A549 (cell line): ENCODE measurements around the gene NUCB1. TPM values are rescaled to one million over a fixed set of nuclear protein-coding genes. Genes with fewer than 3 reads are reported as not detected.
A peak's percentile ranks its signal among the peaks of the same experiment; 100 is the strongest.

Experiments
- ATAC-seq, 2 experiments: fragments of 200-7000 bp in 1 of 2; fragments of >200 bp in 1 of 2; cut with Nextera tagmentation in 1 of 2; cut with Tn5 transposase in 1 of 2; 3 replicates each; pipeline versions ENCODE4 v1.8.0 to v1.9.1; 2018 to 2020; ENCODE audit warnings: mild to moderate bottlenecking in 1 of 2, moderate library complexity in 1 of 2
- CTCF ChIA-PET: fragments of 300-600 bp; sonication (Branson Sonifier 250); formaldehyde crosslinking; extraction: SDS; loops from one replicate; lab custom pipeline; 2021; ENCODE audit warnings: antibody characterized with exemption, inconsistent platforms; lab: Yijun Ruan, JAX
- POLR2A ChIA-PET: fragments of 350-600 bp; formaldehyde crosslinking; extraction: SDS; loops from one replicate; lab custom pipeline; 2021; ENCODE audit warnings: antibody characterized with exemption, inconsistent platforms; lab: Yijun Ruan, JAX
- DNase-seq, 2 experiments: peaks; one replicate each; pipeline versions ENCODE4 v3.0.0 to v3.0.0-alpha.2; 2011 to 2016; ENCODE audit warnings: low read depth in 1 of 2, low spot score in 1 of 2
- FAIRE-seq: peaks from 2 replicates; lab custom pipeline; 2011; peaks lifted over from hg19 to GRCh38; lab: Jason Lieb, UNC
- H3K27ac ChIP-seq, 2 experiments: fragments of >200 bp; sonication (Bioruptor Twin); formaldehyde crosslinking; 3 replicates each; pipeline ENCODE4 v1.5.1; 2016 to 2017
- H3K4me1 ChIP-seq: fragments of >200 bp; sonication (Bioruptor Twin); formaldehyde crosslinking; 3 replicates; pipeline ENCODE4 v1.6.1; 2016
- H3K4me2 ChIP-seq: fragments of >200 bp; sonication (Bioruptor Twin); formaldehyde crosslinking; 3 replicates; pipeline ENCODE4 v1.6.1; 2016
- H3K4me3 ChIP-seq: fragments of >200 bp; sonication (Bioruptor Twin); formaldehyde crosslinking; 3 replicates; pipeline ENCODE4 v1.5.1; 2016
- H3K9me3 ChIP-seq: fragments of >200 bp; sonication (Bioruptor Twin); formaldehyde crosslinking; 3 replicates; pipeline ENCODE4 v1.6.1; 2016
- CBX8 ChIP-seq: fragments of 200-600 bp; sonication (generic); IDR thresholded peaks from 2 replicates; pipeline ENCODE4 v1.6.1; 2016
- CEBPB ChIP-seq, 2 experiments: fragments of >200 bp in 1 of 2; sonication (Bioruptor Twin) in 1 of 2; formaldehyde crosslinking in 1 of 2; IDR thresholded peaks; 2 replicates each; pipeline ENCODE4 v1.6.1; 2012 to 2016
- CHD2 ChIP-seq: fragments of 150-350 bp; IDR thresholded peaks from 2 replicates; pipeline ENCODE4 v1.6.1; 2014; ENCODE audit warnings: low read length; ENCODE audit not compliant: partially characterized antibody
- CHD4 ChIP-seq: fragments of 200-600 bp; sonication (generic); IDR thresholded peaks from 2 replicates; pipeline ENCODE4 v1.6.1; 2016; ENCODE audit warnings: antibody characterized with exemption, mild to moderate bottlenecking, borderline replicate concordance
- EHF ChIP-seq: fragments of 250-450 bp; sonication (Bioruptor Pico); IDR thresholded peaks from 2 replicates; pipeline ENCODE4 v1.5.0; 2020; ENCODE audit warnings: mild to moderate bottlenecking
- EP300 ChIP-seq, 2 experiments: fragments of >200 bp; sonication (Bioruptor Twin); formaldehyde crosslinking; IDR thresholded peaks; 2 replicates in 1 of 2; 3 replicates in 1 of 2; pipeline ENCODE4 v1.6.1; 2016 to 2017
- FOSB ChIP-seq: fragments of 250-450 bp; sonication (Bioruptor Pico); IDR thresholded peaks from 2 replicates; pipeline ENCODE4 v1.5.0; 2020; ENCODE audit warnings: mild to moderate bottlenecking, moderate library complexity
- FOSL2 ChIP-seq, 2 experiments: fragments of 450-650 bp in 1 of 2; fragments of >200 bp in 1 of 2; sonication (Bioruptor Twin) in 1 of 2; formaldehyde crosslinking; IDR thresholded peaks; 2 replicates each; pipeline versions ENCODE4 v1.5.0 to v1.6.1; 2016 to 2020; ENCODE audit warnings: mild to moderate bottlenecking in 1 of 2, moderate library complexity in 1 of 2
- FOXS1 ChIP-seq: fragments of 250-450 bp; sonication (Bioruptor Pico); IDR thresholded peaks from 2 replicates; pipeline ENCODE4 v1.5.0; 2020; ENCODE audit warnings: mild to moderate bottlenecking, moderate library complexity
- GATA3 ChIP-seq: IDR thresholded peaks from 2 replicates; pipeline ENCODE4 v1.6.1; 2012; ENCODE audit warnings: borderline replicate concordance
- HOXA7 ChIP-seq: fragments of 250-450 bp; sonication (Bioruptor Pico); IDR thresholded peaks from 2 replicates; pipeline ENCODE4 v1.5.0; 2020; ENCODE audit warnings: mild to moderate bottlenecking, moderate library complexity
- JUN ChIP-seq, 2 experiments: fragments of >200 bp; sonication (Bioruptor Twin); formaldehyde crosslinking; IDR thresholded peaks; 2 replicates in 1 of 2; 3 replicates in 1 of 2; pipeline ENCODE4 v1.6.1; 2016 to 2017
- JUNB ChIP-seq: fragments of >200 bp; sonication (Bioruptor Twin); formaldehyde crosslinking; IDR thresholded peaks from 2 replicates; pipeline ENCODE4 v1.6.1; 2016
- MAFK ChIP-seq: fragments of 450-650 bp; IDR thresholded peaks from 2 replicates; pipeline ENCODE4 v1.6.1; 2014; ENCODE audit not compliant: partially characterized antibody
- MAZ ChIP-seq: fragments of 150-350 bp; IDR thresholded peaks from 2 replicates; pipeline ENCODE4 v1.6.1; 2014; ENCODE audit warnings: antibody characterized with exemption, low read depth, low read length, borderline replicate concordance
- MYC ChIP-seq: IDR thresholded peaks from 2 replicates; pipeline ENCODE4 v1.6.1; 2012; ENCODE audit warnings: mild to moderate bottlenecking, inconsistent platforms, low read length, improper control_type of control experiment, borderline replicate concordance
- NR3C1 ChIP-seq: fragments of >200 bp; sonication (Bioruptor Twin); formaldehyde crosslinking; IDR thresholded peaks from 3 replicates; pipeline ENCODE4 v1.6.1; 2017
- PHF8 ChIP-seq: fragments of 200-600 bp; sonication (generic); IDR thresholded peaks from 2 replicates; pipeline ENCODE4 v1.6.1; 2016; ENCODE audit warnings: low read depth, mild to moderate bottlenecking, antibody characterized with exemption, moderate library complexity, borderline replicate concordance
- POLR2AphosphoS2 ChIP-seq: conservative IDR thresholded peaks from 2 replicates; pipeline ENCODE4 v1.6.1; 2012; ENCODE audit warnings: low read length, improper control_type of control experiment, inconsistent platforms
- RAD21 ChIP-seq, 2 experiments: fragments of >200 bp in 1 of 2; sonication (Bioruptor Twin) in 1 of 2; formaldehyde crosslinking in 1 of 2; IDR thresholded peaks in 1 of 2; conservative IDR thresholded peaks in 1 of 2; 2 replicates in 1 of 2; 3 replicates in 1 of 2; pipeline ENCODE4 v1.6.1; 2012 to 2018; ENCODE audit warnings: inconsistent platforms in 1 of 2
- RARB ChIP-seq: fragments of 250-450 bp; sonication (Bioruptor Pico); IDR thresholded peaks from 2 replicates; pipeline ENCODE4 v1.8.0; 2021; ENCODE audit warnings: mild to moderate bottlenecking, moderate library complexity
- RCOR1 ChIP-seq: fragments of 150-350 bp; IDR thresholded peaks from 2 replicates; pipeline ENCODE4 v1.6.1; 2014; ENCODE audit warnings: antibody characterized with exemption, low read length, low read depth
- TFCP2L1 ChIP-seq: fragments of 250-450 bp; sonication (Bioruptor Pico); IDR thresholded peaks from 2 replicates; pipeline ENCODE4 v1.5.0; 2021; ENCODE audit warnings: mild to moderate bottlenecking
- ZNF302 ChIP-seq: fragments of 250-450 bp; sonication (Bioruptor Pico); IDR thresholded peaks from 2 replicates; pipeline ENCODE4 v1.9.0; 2021; ENCODE audit warnings: inconsistent platforms, mild to moderate bottlenecking, moderate library complexity
- WGBS: methylation state at CpG from one replicate; pipeline ENCODE4 v1.1.6; 2017; ENCODE audit errors: missing lambda C conversion rate; 5-methylcytosine and 5-hydroxymethylcytosine counted together
- polyA plus RNA-seq, 4 experiments: library from polyadenylated mRNA; depleted of rRNA in 3 of 4; stranded (reverse); fragments of >200 nt; fragmentation: RNase III in 1 of 4; extraction: RNeasy Plus Mini Kit Qiagen cat#74134 plus additional on column Dnase treatment in 1 of 4; gene quantifications; 2 replicates in 3 of 4; 3 replicates in 1 of 4; pipeline ENCODE4 v1.2.3, GENCODE V29; 2011 to 2017
- TF ChIP-seq, protein P1 (sequence below): fragments of >200 bp; sonication (Bioruptor Twin); formaldehyde crosslinking; IDR thresholded peaks from 3 replicates; pipeline ENCODE4 v1.5.1; 2016
- TF ChIP-seq, protein P2 (sequence below): fragments of 250-450 bp; sonication (Bioruptor Pico); IDR thresholded peaks from 2 replicates; pipeline ENCODE4 v1.5.0; 2021; ENCODE audit warnings: mild to moderate bottlenecking, moderate library complexity, borderline replicate concordance
- TF ChIP-seq, protein P3 (sequence below): IDR thresholded peaks from 2 replicates; pipeline ENCODE4 v1.6.1; 2012
- TF ChIP-seq, protein P4 (sequence below): fragments of >200 bp; sonication (Bioruptor Twin); formaldehyde crosslinking; IDR thresholded peaks from 3 replicates; pipeline ENCODE4 v1.6.1; 2016
- TF ChIP-seq, protein P5 (sequence below): fragments of 150-350 bp; IDR thresholded peaks from 2 replicates; pipeline ENCODE4 v1.6.1; 2014; ENCODE audit warnings: low read depth, mild to moderate bottlenecking, low read length
- TF ChIP-seq, protein P6 (sequence below): fragments of 250-450 bp; sonication (Bioruptor Pico); IDR thresholded peaks from 2 replicates; pipeline ENCODE4 v1.5.0; 2020; ENCODE audit warnings: low read depth, mild to moderate bottlenecking, moderate library complexity
- TF ChIP-seq, protein P7 (sequence below): IDR thresholded peaks from 2 replicates; pipeline ENCODE4 v1.6.1; 2012

NUCB1 gene
- polyA plus RNA-seq, 2 of the 4 experiments (the other 2 are of a cell fraction) = 79.5 to 182 TPM

DNA sequence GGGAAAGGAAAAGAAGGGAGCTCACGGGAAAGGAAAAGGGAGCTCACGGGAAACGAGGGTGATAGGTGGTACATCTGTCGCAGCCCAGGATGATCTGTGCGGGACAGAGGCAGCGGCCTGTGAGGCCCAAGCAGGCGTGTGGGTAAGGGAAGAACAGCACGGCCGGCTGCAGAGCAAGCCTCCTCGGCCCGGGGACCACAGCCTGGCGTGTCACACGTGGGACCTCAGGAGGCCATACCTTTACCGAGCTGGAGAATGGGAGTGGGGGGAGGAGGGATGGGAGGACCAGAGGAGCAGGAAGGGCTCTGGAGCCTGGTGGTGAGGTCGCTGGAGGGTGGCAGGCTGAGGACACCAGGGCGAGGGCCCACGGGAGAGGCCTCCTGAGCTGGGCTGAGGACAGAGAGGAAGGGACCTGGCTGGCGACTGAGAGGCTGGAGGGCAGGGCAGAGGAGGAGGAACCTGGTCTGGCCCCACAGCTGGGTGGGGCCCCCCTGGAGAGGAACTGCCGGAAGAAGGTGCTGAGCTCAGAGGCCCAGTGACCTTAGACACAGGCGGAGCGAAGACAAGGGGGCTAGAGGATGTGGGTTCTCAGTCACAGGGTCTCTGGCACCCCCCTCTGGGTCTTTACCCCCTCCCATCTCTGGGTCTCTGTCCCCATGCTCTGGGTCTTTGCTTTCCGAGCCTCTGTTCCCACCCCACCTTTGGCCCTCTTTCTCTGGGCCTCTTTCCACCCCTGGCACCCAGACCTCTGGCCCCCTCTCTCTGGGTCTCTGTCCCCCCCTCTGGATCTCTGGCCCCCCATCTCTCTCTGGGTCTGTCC is 62.1 kb downstream of the NUCB1 start:
- ChIA-PET POLR2A (interaction anchor here (0.8 to 1.6 kb wide), 8 partner anchors 8 to 317 kb away, joined by 3 to 18 read pairs (median 8); partner anchors contain the start of genes NUCB1, PPP1R15A and RUVBL2), CTCF (interaction anchor here (0.6 to 5.4 kb wide), 9 partner anchors 8 to 317 kb away, joined by 3 to 39 read pairs (median 3); partner anchors contain the start of genes GYS1, NUCB1 and RUVBL2)
- Histone ChIP-seq H3K4me3 (peak overlapping the region; percentile 33), H3K4me1 (peaks cover 49% of the 10 kb centered on the region), H3K4me2 (peak overlapping the region; percentile 80), H3K27ac (peak overlapping the region; percentile 92 to 96), H3K9me3 (no peaks in the 10 kb centered on the region)
- WGBS = 21% methylated on average over 22 of the region's 22 CpGs
- peak; percentile 88 to 94 for DNase-seq
- peak; percentile 63 for FAIRE-seq
- peak; percentile 42 to 61 for ATAC-seq
- TF ChIP-seq, protein P1, sequence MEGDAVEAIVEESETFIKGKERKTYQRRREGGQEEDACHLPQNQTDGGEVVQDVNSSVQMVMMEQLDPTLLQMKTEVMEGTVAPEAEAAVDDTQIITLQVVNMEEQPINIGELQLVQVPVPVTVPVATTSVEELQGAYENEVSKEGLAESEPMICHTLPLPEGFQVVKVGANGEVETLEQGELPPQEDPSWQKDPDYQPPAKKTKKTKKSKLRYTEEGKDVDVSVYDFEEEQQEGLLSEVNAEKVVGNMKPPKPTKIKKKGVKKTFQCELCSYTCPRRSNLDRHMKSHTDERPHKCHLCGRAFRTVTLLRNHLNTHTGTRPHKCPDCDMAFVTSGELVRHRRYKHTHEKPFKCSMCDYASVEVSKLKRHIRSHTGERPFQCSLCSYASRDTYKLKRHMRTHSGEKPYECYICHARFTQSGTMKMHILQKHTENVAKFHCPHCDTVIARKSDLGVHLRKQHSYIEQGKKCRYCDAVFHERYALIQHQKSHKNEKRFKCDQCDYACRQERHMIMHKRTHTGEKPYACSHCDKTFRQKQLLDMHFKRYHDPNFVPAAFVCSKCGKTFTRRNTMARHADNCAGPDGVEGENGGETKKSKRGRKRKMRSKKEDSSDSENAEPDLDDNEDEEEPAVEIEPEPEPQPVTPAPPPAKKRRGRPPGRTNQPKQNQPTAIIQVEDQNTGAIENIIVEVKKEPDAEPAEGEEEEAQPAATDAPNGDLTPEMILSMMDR = no peak
- TF ChIP-seq, protein P2, sequence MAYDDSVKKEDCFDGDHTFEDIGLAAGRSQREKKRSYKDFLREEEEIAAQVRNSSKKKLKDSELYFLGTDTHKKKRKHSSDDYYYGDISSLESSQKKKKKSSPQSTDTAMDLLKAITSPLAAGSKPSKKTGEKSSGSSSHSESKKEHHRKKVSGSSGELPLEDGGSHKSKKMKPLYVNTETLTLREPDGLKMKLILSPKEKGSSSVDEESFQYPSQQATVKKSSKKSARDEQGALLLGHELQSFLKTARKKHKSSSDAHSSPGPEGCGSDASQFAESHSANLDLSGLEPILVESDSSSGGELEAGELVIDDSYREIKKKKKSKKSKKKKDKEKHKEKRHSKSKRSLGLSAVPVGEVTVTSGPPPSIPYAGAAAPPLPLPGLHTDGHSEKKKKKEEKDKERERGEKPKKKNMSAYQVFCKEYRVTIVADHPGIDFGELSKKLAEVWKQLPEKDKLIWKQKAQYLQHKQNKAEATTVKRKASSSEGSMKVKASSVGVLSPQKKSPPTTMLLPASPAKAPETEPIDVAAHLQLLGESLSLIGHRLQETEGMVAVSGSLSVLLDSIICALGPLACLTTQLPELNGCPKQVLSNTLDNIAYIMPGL (CRISPR knock-in tag) = peak; percentile 57; the same call in 1 of the 2 replicates
- TF ChIP-seq, protein P3, sequence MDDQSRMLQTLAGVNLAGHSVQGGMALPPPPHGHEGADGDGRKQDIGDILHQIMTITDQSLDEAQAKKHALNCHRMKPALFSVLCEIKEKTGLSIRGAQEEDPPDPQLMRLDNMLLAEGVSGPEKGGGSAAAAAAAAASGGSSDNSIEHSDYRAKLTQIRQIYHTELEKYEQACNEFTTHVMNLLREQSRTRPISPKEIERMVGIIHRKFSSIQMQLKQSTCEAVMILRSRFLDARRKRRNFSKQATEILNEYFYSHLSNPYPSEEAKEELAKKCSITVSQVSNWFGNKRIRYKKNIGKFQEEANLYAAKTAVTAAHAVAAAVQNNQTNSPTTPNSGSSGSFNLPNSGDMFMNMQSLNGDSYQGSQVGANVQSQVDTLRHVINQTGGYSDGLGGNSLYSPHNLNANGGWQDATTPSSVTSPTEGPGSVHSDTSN = peak; percentile 80
- no peak for TF ChIP-seq FOSL2 (IDR thresholded peaks at IDR 0.05)
- no peak for TF ChIP-seq FOSL2 (CRISPR knock-in tag; IDR thresholded peaks at IDR 0.05)
- peak; percentile 74; the same call in 1 of the 2 replicates for TF ChIP-seq TFCP2L1
- TF ChIP-seq JUNB = no peak
- TF ChIP-seq, protein P4, sequence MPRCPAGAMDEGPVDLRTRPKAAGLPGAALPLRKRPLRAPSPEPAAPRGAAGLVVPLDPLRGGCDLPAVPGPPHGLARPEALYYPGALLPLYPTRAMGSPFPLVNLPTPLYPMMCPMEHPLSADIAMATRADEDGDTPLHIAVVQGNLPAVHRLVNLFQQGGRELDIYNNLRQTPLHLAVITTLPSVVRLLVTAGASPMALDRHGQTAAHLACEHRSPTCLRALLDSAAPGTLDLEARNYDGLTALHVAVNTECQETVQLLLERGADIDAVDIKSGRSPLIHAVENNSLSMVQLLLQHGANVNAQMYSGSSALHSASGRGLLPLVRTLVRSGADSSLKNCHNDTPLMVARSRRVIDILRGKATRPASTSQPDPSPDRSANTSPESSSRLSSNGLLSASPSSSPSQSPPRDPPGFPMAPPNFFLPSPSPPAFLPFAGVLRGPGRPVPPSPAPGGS = peak; percentile 81; the same call in 2 of the 3 replicates
- peak; percentile 45; the same call in 1 of the 2 replicates for TF ChIP-seq EHF (CRISPR knock-in tag)
- peak; percentile 80 for TF ChIP-seq ZNF302
- TF ChIP-seq, protein P5, sequence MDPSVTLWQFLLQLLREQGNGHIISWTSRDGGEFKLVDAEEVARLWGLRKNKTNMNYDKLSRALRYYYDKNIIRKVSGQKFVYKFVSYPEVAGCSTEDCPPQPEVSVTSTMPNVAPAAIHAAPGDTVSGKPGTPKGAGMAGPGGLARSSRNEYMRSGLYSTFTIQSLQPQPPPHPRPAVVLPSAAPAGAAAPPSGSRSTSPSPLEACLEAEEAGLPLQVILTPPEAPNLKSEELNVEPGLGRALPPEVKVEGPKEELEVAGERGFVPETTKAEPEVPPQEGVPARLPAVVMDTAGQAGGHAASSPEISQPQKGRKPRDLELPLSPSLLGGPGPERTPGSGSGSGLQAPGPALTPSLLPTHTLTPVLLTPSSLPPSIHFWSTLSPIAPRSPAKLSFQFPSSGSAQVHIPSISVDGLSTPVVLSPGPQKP = no peak
- 0 out of 2 replicates have a peak, but pooled peaks have one; percentile 0 for TF ChIP-seq POLR2AphosphoS2
- peak; percentile 30 for TF ChIP-seq CHD2
- TF ChIP-seq CHD4 = no peak
- no peak for TF ChIP-seq FOXS1 (CRISPR knock-in tag)
- TF ChIP-seq, protein P6, sequence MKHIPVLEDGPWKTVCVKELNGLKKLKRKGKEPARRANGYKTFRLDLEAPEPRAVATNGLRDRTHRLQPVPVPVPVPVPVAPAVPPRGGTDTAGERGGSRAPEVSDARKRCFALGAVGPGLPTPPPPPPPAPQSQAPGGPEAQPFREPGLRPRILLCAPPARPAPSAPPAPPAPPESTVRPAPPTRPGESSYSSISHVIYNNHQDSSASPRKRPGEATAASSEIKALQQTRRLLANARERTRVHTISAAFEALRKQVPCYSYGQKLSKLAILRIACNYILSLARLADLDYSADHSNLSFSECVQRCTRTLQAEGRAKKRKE (CRISPR knock-in tag) = peak; percentile 88
- TF ChIP-seq, protein P7, sequence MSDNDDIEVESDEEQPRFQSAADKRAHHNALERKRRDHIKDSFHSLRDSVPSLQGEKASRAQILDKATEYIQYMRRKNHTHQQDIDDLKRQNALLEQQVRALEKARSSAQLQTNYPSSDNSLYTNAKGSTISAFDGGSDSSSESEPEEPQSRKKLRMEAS = peak; percentile 91
- TF ChIP-seq GATA3 = no peak; the same call in 1 of the 2 replicates
- TF ChIP-seq MAFK = no peak
- no peak for TF ChIP-seq PHF8
- TF ChIP-seq CEBPB (IDR thresholded peaks at IDR 0.05) = no peak
- TF ChIP-seq MAZ = no peak
- TF ChIP-seq RAD21 (conservative IDR thresholded peaks at IDR 0.05 in 1 of 2, IDR thresholded peaks at IDR 0.05 in 1 of 2) = 0 out of 5 replicates have a peak, but pooled peaks of 1 of the 2 experiments have one; percentile 10
- peak; percentile 63; the same call in 1 of the 2 replicates for TF ChIP-seq HOXA7 (CRISPR knock-in tag)
- no peak for TF ChIP-seq NR3C1
- TF ChIP-seq FOSB = no peak; the same call in 1 of the 2 replicates
- no peak for TF ChIP-seq CBX8
- TF ChIP-seq MYC = no peak
- peak; percentile 87 to 95 for TF ChIP-seq JUN (IDR thresholded peaks at IDR 0.05)
- TF ChIP-seq EP300 (IDR thresholded peaks at IDR 0.05) = no peak
- no peak for TF ChIP-seq RCOR1
- TF ChIP-seq RARB (CRISPR knock-in tag) = no peak; the same call in 1 of the 2 replicates
